Fibroblast of gingiva (primary cell): Measurements from ENCODE around the gene CASZ1.

Source experiments
- DNase-seq: peaks from one replicate; pipeline ENCODE4 v3.0.0-alpha.2; 2011; ENCODE audit warnings: low read depth

Gene CASZ1

DNA sequence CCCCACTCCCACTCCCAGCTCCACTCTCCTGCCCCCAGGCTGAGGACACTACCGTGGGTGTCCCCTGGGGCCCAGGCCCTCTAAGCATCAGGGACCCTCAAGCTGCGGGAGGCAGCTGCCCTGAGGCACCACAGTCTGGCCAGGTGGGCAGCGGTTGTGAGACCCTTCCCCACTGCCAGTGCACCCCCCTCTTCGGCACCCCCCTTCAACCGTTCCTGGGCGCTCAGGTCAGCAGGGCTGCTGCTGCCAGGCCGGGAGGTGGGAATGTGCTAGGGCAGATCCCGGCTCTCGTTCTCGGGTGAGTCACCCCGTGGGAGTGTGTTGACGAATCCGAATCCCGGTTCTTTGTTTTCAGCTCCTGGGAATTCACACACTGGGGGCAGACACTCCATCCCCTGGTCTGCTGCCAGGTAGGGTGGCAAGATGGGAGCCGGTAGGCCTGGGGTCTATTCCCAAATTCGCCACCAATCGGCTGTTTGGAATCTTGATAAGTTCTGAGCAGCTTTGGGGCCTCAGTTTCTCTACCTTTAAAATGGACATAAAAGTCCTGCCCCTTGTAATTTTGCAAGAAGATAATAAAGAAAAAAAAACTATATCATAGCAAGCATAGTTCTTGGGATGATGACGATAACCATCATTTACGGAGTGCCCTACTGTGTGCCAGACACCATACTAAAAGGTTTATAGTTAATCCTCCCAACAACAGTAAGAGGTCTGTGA, 28.5 kb upstream of the CASZ1 start:
- no peak for DNase-seq

DNA sequence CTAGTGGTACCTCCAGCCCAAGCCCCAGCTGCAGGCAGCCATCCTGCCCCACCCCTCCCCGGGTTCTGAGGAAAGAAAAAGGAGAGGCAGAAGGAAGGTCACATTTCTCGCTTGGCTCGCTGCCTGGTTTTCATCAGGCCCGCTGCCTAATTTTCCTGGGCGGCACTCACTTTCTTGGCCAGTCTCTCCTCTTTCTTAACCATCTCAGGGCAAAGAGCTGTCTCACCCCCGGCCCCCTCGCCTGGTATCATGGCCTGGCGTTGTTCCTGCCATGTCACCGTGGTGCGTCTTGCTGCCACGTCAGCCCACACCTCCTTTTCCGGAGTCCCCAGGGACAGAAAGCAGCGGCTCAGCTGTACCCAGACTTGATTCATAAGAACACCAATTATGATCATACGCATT, 26.6 kb upstream of the CASZ1 start:
- peak; percentile 11 for DNase-seq

DNA sequence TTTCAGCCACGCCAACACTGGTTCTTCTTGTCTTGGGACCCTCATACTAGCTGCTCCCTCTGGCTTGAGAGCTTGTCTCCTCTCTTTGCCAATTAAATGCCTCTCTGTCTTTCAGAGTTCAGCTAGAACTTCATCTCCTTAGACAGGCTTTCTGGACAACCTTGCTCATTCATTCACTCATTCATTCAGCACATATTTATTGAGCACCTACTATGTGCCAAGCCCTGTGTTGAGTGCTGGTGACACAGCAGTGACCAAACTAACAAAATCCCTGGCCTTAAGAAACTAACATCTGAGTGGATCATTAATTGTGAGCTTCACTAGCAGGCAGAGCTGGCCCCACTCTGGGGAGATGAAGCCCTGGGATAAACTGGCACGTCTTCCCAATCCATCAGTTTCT, 24.9 kb upstream of the CASZ1 start:
- no peak for DNase-seq

DNA sequence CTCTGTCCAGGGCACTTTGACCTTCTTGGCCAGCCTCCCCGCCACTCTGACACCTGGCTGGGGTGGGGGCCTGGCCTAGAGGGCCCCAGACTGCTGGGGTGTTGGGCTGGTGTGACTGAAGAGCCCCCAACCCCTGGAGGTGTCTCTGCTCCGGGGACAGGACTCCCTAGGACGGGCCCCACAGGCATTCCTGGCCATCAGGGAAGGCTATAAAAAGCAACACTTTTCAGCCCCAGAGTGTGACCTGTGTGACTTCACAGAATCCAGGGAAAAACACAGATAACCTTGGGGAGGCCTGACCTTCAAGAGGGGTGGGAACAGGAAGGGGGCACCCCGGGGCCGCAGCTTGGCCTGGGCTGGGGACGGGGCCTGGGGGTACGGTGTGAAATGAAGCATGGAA, 24.0 kb upstream of the CASZ1 start:
- no peak for DNase-seq

DNA sequence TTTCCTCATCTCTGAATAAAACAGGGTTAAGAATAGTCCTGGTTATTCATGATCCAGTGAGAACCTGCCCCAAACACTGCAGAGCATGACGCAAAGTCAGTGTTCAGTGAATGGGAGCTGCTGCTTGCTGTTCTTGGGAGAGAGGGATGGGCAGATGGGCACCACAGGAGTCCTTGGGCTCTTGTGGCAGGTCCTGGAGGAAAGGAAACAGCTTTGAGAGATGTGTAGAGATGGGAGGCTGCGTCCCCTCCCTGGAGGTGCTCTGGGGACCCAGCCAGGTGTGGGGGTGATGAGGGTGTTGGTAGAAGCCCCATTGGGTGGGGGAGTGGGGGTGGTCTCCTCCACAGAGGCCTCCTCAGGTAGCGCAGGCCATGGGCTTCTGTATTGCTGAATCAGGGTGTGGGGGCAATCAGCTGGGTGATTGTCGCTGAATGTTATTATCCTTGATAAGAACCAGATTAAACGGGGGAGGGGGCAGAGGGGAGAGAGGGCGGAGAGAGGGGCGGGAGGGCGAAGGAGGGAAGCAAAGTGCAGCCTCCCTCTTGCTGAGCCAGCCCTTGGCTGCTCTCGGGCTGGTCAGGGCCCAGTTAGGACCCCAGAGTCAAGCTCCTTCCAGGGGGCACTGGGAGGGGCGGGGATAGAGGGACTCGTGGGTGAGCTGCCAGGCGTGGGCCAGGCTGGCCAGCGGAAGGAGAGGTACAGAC, 22.9 kb upstream of the CASZ1 start:
- no peak for DNase-seq

DNA sequence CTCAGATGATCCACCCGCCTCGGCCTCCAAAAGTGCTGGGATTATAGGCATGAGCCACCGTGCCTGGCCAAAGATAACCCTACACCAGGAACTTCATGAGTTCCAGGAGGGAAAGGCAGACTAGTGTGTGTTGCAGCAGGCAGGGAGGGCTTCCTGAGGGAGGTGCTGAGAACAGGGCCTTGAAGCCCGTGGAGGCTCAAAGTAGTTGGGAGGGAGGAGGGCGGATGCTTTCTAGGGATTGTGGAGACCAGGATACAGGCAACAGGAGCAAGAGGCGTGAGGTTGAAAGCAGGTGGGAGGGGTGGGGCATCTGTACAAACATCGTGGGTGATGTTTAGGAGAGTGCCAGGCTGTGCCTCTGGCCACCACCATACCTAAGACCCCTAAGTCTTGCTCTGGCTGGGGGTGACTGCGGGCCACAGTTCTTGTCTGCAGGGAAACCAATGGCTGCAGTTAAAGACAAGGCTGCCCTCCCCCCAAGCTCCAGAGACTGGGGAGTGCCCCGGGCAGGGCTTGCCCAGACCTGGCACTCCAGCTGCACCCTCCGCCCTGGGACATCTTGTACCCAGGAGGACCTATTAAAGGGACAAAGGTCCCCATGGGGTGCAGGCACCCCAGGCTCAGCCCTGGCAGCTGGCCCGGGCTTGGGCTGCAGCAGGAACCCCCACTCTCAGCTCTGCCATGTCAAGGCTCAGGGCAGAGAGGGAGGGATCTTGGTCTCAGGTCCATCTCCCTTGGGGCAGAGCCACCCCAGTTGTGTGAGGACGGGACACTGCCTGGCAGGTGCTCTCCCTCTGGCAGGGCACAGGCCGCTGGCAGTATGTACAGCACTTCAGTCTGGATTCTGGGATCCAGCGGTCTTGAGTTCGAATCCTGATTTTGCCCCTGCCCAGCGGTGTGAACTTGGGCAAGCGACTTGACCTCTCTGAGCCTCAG, 22.1 kb upstream of the CASZ1 start:
- DNase-seq = no peak

DNA sequence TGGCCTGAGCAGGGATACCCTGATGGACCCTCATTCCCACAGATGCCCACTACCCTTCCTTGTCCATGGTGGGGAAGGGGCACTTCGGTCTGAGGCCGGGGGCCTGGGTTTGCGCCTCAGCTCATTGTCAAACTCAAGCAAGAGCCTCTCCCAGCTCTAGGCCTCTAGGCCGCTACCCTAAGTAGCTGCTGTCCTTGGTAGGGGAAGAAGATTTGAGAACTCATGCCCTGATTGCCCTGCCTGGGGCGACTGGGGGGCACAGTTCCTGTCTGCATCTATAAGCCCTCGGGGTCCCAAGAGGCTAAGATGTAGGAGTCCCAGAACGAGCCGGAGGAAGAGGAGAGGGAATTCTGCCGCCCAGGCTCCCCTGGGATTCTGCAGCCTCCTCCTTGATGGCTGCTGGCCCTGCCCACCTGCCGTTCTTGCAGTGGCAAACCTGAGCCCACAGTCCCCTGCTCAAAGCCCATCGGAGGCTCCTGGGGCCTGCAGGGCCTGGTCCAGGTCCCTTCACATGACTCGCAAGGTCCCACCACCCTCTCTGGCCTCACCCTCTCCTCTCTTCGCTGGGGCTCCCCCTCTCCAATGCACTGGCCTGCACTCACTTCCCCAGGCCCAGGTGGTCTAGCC, 20.4 kb upstream of the CASZ1 start:
- no peak for DNase-seq

DNA sequence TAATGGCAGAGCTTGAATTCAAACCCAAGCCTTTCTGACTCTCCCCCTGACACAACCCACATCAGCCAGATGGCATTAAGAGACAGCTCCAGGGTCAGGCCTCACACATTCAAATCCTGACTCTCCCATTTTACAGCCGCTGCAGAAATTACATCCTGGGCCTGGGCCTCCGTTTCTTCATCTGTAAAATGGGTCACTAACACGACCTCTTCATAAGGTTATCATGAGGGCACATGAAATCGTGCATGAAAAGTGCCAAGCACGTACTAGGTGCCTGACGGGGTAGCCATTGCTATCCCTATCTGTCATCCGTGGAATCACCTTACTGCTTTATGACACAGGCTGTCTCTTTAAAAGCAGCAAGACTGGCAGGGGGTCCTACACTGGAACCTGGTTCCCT, 19.8 kb upstream of the CASZ1 start:
- no peak for DNase-seq

DNA sequence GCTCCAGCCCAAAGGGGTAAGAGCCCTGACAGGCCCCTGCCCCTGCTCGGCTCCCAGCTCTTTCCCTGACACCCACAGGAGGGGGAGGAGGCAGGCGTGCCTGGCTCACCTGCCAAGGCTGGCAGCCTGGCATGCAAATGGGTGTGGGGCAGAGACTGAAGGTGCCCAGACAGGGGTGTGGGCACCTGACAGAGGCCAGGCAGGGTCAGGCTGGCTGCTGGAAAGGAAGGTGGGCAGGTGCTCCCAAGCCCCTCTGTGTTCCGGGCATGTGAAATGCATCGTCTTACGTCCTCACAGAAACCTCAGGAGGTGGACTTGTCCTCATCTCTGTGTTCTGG, 19.4 kb upstream of the CASZ1 start:
- DNase-seq = no peak

DNA sequence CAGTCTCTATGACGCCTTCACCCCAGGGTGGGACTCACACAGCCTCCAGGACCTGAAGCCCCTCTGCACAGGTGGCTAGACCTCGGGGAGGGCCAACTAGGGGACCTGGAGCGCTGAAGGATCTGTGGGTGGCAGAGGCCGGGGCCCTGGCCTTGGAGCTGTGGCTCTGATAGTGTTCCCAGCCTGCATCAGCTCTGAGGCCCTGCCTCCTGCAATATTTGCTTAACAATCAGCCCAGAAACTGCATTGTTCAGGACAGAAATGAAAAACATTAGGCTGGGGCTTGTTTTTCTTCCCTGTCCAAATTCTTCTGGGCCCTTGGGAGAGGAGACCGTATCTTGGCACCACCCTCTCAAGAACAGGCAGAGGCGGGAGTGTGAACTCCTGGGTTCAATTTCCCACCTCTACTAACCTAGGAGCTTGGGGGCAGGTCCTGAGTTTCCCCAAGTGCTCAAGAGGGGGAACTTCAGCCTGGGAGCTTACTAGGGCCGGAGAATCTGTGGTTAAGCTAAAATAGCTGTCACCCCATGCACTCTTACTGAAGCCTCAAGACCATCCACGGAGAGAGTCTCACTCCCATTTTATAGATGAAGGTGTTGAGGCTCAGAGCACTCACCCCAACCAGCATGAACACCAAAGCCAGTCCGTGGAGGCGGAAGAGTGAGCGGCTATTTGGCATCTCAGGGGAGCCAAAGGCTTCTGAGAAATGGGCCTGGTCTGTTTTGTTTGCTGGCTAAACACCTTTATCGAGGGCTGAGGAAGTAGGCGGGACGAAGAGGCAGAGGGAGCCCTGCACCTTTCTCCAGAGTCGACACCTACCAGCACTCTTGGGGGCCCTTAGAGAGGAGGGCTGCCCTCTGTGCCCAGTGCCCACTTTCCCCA, 18.8 kb upstream of the CASZ1 start:
- DNase-seq = no peak

DNA sequence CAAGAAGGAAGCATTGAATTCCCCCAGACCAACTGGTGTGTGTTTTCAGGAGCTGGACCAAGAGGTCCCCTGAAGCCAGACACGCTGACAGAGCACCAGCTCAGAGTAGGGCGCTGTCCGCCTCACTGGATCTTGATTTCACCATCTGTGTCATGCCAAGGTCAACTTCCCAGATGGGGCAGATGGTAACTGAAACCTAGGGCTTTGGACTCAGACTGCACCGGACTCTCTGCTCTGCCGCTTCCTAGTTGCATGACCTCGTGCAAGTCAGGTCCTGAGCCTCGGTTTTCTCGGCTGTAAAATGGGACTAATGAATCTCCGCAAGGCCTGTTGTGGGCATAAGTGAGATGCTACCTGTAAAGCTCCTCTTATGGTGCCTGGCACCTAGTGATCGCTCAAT, 17.9 kb upstream of the CASZ1 start:
- no peak for DNase-seq

DNA sequence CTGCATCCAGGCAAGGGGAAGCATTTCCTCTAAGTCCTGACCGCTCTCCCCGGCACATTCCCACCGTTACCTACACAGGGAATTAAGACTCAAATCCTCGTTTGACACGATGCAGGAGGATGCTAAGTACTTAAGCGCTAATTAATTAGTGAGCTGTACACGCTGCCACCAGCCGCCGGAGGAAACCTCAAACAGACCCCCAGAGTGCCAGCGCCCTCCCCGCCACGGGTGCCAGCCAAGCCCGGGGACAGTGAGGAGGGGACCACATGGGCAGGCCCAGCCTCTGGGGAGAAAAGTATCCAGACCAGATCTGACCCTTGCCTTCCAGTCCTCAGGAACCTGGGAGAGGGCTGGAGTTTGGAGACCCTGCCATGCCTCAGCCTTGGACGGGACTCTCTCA, 17.4 kb upstream of the CASZ1 start:
- no peak for DNase-seq

DNA sequence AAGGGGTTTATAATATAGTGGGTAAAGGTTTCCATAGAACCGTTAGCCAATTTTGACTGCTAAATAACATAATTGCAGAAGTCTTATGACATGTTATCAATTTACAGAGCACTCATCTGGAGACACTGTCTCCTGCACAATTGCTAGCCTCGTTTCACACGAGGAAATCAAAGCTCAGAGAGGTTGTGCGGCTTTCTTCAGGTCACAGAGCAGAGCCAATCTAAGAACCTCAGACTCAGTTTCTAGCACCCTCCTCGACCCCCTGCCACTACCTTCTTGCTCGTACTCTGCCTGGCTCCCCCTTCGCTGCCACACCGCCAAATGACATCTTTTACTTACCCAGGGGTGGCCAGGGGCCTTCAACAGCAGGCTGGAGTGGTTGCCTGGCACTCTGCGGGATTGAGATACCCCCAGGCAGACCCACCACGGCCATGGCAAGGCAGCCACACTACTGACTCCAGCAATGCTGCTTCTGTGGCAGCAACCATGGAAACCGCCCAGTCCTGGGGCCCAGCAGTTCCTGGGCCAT, 16.0 kb upstream of the CASZ1 start:
- no peak for DNase-seq

DNA sequence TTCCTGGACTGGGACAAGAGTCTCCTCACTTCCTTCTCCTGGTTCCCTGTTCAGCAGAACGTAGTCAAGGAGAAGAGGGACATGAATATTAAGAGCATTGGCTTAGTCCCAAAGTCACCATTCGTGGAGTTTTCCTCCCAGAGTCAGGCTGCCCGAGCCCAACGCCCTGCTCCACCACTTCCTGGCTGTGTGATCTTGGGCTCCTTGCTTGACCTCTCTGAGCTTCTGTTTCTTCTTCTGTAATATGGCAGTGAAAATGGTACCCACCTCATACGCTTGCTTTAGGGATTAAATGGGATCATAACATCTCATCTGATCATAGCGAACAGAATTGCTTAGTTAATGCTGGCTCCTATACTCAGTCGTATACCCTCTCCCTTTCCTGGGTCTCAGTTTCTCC, 12.0 kb upstream of the CASZ1 start:
- DNase-seq = no peak

DNA sequence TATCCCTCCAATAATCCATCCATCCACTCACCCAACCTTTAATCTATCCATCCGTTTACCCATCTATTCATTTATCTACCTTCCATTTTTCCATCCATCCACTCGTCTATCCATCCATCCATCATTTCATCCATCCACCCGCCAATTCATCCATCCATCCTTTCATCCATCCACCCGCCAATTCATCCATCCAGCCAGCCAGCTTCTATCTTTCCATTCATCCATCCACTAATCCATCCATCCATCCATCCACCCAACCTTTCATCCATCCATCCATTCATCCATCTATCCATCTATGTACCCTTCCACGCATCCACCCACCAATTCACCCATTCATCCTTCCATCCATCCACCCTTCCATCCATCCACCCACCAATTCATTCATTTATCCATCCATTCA, 10.5 kb upstream of the CASZ1 start:
- DNase-seq = no peak

DNA sequence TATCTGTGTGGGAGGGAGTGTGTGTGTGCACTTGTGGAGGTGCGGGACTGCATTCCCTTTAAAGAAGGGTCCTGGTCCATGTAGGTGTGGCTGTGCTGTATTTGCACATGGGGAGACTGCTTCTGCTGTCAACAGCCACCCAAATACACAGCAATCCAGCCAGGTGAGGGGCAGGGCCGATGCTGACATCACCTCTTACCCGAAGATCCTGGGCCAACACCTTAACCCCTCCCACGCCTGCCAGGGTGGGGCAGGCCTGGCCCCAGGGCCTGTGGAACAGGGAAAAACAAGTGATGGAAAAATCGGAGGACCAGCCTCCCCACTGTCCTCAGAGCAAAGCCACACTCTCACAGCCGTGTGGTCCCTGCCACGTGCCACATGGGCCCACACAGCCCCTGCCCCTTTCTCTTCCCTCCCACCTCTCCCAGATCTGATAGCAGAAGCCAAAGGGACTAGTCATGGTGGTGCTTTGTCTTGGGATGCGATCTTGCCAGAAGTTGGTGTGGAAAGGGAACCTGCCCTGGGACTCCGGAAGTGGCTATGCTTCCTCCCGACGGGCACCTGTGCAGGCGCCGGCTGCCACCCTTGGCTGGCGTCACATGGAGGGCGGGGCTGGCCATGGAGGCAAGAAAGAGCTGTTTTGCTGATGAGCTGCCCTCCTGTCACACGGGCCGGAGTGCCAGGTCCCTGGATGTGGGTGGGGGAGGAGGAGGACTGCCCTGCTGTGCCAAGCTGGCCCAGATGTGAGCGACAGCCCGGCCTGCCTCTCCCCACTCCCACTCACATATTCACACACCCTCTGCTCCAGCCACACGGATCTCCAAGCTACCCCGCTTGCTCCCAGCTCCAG, 7.8 kb upstream of the CASZ1 start:
- no peak for DNase-seq

DNA sequence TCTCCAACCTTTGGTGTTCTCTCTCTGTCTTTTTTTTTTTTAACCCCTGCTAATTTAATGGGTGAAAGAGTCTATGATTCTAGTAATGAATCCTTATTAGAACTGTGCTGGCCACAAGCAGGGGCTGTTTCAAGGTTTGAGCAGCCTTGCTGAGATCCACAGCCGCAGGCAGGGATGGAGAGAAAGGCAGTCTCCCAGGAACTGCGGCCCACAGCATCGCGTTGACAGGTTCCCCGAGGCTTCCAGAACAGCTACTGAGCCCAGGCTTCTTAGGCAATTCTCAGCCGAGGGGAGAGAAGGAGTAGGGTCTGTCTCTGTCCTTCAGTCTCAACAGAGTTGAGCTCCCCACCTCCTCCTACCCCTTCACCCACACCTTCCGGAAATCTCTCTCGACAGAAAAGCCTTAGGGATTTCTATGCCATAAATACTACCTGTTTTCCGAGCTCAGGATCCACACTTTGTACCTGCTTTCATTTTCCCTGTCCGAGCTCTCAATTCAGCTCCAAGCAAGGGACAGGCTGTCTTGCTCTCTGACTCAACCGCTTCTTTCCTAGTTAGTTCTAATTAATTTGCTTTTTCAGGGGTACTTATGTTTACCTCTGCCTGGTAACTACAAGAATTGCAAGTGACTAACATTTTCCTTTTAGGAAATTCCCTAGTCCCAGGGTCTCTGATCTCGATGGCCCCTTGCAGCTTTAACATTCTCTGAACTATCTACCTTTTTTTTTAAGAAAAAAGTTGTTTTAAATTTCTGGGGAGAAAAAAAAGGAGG, 6.7 kb upstream of the CASZ1 start:
- no peak for DNase-seq

DNA sequence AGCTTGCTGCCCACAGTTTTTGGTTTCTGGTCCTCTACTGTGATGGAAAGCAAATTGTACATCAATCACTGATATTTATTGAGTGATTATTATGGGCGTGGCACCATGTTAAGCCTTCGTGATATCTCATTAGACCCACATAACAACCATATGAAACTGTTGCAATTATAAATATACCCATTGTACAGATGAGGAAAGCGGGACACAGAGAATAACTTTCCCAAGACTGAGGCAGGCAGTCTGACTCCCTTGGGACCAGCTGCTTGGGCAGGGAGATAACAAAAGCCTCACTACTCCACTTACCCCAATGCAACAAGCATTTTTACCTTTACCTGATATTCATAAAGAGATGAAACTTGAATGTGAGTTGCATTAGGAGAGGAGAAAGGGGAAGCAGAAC, 4.3 kb upstream of the CASZ1 start:
- DNase-seq = no peak

DNA sequence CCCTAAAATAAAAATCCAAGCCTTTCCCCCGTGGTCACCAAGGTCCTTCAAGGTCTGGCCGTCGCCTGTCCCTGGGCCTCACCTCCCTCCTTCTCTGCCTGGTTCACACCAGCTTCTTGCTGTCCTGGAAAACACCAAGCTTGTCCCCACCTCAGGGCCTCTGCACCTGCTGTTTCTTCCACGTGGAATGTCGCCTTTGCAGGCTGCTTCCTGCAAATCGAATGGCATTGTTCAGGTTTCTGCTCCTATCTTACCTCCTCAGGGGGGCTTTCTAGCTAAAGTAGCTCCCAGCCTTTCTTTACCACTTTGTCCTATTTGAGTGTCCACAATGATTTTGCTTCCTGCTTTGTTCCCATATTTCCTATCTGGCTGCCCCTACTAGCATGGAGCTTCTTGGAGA, 3.3 kb upstream of the CASZ1 start:
- DNase-seq = no peak
